Activated CD4-positive, alpha-beta T cell treated with anti-CD3 and anti-CD28 coated beads, Interleukin-2, amount 10 ng/mL, durations not matched to agents 7 days and 5 days (primary cell): ENCODE measurements around the gene WDFY1. TPM values are rescaled to one million over a fixed set of nuclear protein-coding genes. Genes with fewer than 3 reads are reported as not detected.
"Not testable (repeated sequence)": the region's sequence is repeated elsewhere in the genome, so short reads cannot be mapped to it uniquely, and the experiment has no call there.

Experiments
- CTCF ChIA-PET: fragments of 350-600 bp; sonication (Branson Sonifier 250); formaldehyde crosslinking; loops from one replicate; lab custom pipeline; 2021; ENCODE audit warnings: antibody characterized with exemption; lab: Charles Lee
- POLR2A ChIA-PET: fragments of 350-600 bp; sonication (Branson Sonifier 250); formaldehyde crosslinking; loops from one replicate; lab custom pipeline; 2021; ENCODE audit warnings: antibody characterized with exemption; lab: Charles Lee
- DNase-seq: peaks from one replicate; pipeline ENCODE4 v3.0.0-alpha.2; 2020
- H3K27ac Mint-ChIP-seq: one replicate; pipeline ENCODE4 v1.8.0; 2021; ENCODE audit warnings: mild to moderate bottlenecking, moderate library complexity, mixed read lengths
- H3K27me3 Mint-ChIP-seq: one replicate; pipeline ENCODE4 v1.8.0; 2021; ENCODE audit warnings: mixed read lengths
- H3K36me3 Mint-ChIP-seq: one replicate; pipeline ENCODE4 v1.8.0; 2021; ENCODE audit warnings: low read depth, mixed read lengths
- H3K4me1 Mint-ChIP-seq: one replicate; pipeline ENCODE4 v1.8.0; 2021; ENCODE audit warnings: mixed read lengths
- H3K4me3 Mint-ChIP-seq: one replicate; pipeline ENCODE4 v1.8.0; 2021; ENCODE audit warnings: mild to moderate bottlenecking, moderate library complexity, mixed read lengths
- H3K9me3 Mint-ChIP-seq: one replicate; pipeline ENCODE4 v1.8.0; 2021; ENCODE audit warnings: mixed read lengths
- total RNA-seq, 2 experiments: library from RNA; stranded (reverse); gene quantifications; one replicate each; pipeline ENCODE4 v1.2.3, GENCODE V29; 2021

Gene WDFY1
- total RNA-seq, 2 experiments from 2014 or later: 79.2 to 82.5 TPM

GRCh38 chr2:223952280-223952968 is 7.3 kb upstream of the WDFY1 start:
- H3K27ac Mint-ChIP-seq: peak overlapping the region; percentile 23
- no peaks in the 10 kb centered on the region for H3K9me3 Mint-ChIP-seq
- POLR2A ChIA-PET: no interaction called here
- no peak for DNase-seq
- CTCF ChIA-PET: no interaction called here
- no peak overlapping the region for H3K4me3 Mint-ChIP-seq
- peaks cover 62% of the 10 kb centered on the region for H3K4me1 Mint-ChIP-seq
- H3K27me3 Mint-ChIP-seq: no peaks in the 10 kb centered on the region
- peaks cover 18% of the 10 kb centered on the region for H3K36me3 Mint-ChIP-seq

DNA sequence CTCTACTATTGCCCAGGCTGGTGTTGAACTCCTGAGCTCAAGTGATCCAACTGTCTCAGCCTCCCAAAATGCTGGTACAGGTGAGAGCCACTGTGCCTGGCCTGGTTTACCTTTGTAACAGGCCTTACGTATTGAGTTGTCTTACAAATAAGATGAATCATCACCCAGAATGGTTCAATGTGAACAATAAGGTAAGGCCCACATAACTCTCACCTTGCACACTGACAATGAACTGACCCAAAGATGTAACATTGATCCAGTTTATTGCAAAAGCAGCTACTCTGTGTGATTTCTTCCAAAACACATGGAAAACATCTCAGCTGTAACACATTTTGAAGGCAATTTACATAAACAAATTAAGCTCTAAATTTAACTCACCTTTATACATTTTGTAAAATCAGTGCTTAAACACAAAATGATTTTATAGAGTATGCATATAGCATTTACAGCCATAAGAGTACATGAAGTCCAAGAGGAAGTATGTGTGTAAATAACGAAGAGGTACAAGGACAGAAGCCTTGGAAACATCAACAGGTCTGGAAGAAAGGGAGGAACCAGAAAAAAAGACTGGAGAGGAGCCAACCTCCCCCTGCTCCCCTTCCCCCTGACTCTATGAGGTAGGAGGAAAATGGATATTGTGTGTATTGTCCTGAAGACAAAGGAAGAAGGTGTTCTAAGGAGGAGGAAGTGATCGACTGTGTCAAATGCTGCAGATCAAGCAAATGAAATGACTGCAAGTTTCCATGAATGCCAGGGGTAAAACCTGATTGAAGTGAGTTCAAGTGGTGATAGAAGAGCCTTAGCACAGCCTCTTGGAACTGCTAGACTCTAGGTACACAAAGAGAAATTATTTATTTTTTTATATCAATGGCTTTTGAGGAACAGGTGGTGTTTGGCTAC is 5.6 kb upstream of the WDFY1 start:
- ChIA-PET POLR2A (no interaction called here), CTCF (interaction anchor here (0.7 to 1.9 kb wide), 5 partner anchors 10 to 522 kb away, joined by 3 to 12 read pairs (median 4); no protein-coding TSS in a partner anchor)
- Mint-ChIP-seq H3K27me3 (no peaks in the 10 kb centered on the region), H3K4me1 (peaks cover 65% of the 10 kb centered on the region), H3K27ac (peak overlapping the region; percentile 94), H3K36me3 (peaks cover 18% of the 10 kb centered on the region), H3K4me3 (no peak overlapping the region), H3K9me3 (no peaks in the 10 kb centered on the region)
- DNase-seq: no peak

DNA sequence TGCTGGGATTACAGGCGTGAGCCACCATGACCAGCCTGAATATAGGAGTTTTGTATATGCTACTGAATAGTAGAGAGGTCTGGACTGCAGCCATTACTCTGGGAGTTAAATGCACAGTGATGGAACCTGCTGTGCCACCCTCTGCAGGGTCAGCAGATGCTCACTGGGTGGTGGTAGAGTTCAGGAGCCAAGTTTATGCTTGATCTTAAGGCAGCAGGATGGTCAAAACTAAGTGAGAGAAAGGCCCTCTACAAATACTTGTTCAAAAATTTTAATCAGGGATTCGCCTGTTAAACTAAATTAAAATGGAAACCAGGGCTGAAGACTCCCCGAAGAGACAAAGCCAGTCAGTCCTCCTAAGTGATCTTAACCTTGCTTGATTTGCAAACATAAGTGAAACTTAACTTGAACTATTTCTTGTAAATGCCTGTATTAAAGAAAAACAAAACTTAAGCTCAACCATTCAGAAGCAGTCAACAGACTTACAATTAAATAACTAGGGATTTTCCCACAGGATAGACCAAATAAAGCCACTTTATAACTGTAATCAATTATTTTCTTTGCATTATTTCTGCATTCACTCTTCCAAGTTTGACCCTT is 4.2 kb upstream of the WDFY1 start:
- CTCF ChIA-PET: interaction anchor here (0.5 to 1.9 kb wide), 6 partner anchors 8 to 978 kb away, joined by 3 to 12 read pairs (median 4); no protein-coding TSS in a partner anchor
- POLR2A ChIA-PET: no interaction called here
- Mint-ChIP-seq H3K36me3 (peaks cover 20% of the 10 kb centered on the region), H3K9me3 (no peaks in the 10 kb centered on the region), H3K4me1 (peaks cover 67% of the 10 kb centered on the region), H3K4me3 (no peak overlapping the region), H3K27ac (peak overlapping the region; percentile 94), H3K27me3 (no peaks in the 10 kb centered on the region)
- DNase-seq: no peak

DNA sequence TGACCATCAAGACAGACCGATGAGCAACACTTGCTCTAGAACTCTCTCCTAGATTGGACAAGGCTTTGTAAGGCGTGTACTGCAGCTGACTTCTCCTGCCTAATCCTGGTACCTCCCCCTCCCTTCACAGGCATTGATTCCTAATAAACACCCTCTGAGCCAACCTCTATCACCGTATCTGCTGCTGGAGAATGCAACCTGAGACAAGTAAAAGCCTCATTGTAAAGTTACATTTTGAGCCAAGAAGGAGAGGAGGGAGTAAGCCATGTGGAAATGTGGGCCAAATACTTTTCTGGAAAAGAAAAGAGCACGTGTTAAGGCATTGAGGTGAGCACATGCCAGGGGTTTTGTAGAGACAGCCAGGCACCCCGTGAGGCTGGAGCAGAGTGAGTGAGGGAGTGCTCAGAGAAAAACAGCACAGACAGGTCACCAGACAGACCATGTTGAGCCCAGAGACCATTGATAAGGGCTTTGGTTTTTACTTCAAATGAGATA is 2.6 kb upstream of the WDFY1 start:
- POLR2A ChIA-PET: no interaction called here
- no peaks in the 10 kb centered on the region for H3K9me3 Mint-ChIP-seq
- no peaks in the 10 kb centered on the region for H3K27me3 Mint-ChIP-seq
- peaks cover 31% of the 10 kb centered on the region for H3K36me3 Mint-ChIP-seq
- peaks cover 72% of the 10 kb centered on the region for H3K4me1 Mint-ChIP-seq
- H3K4me3 Mint-ChIP-seq: no peak overlapping the region
- CTCF ChIA-PET: no interaction called here
- peak overlapping the region; percentile 80 for H3K27ac Mint-ChIP-seq
- no peak for DNase-seq

DNA sequence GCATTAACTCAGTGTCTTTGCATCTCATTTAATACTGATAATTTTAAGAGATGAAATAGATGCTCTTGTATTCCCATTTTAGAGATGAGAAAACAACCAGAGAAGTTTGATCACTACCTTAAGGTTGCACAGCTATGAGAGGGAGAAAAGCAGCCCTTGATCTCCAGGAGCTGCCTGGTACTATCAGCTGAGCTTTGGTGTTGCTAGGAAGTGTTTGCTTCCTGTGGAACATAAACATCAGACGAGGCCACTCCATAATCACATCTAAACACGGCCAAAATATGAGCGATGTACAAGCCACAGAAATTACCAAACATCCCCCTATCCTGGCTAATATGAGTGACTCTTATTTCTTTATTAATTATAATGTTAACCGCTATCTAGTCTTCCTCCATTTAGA is 620 bp upstream of the WDFY1 start:
- ChIA-PET CTCF (interaction anchor here (1.0 to 1.6 kb wide), 4 partner anchors 9 to 185 kb away, joined by 3 to 5 read pairs (median 4); no protein-coding TSS in a partner anchor), POLR2A (interaction anchor here (0.9 kb wide), 1 partner anchor 10 kb away, joined by 4 read pairs; no protein-coding TSS in a partner anchor)
- H3K27ac Mint-ChIP-seq: peak overlapping the region; percentile 94
- H3K4me3 Mint-ChIP-seq: peak overlapping the region; percentile 95
- peaks cover 36% of the 10 kb centered on the region for H3K36me3 Mint-ChIP-seq
- H3K9me3 Mint-ChIP-seq: peaks cover 2% of the 10 kb centered on the region
- DNase-seq: peak; percentile 34
- peaks cover 67% of the 10 kb centered on the region for H3K4me1 Mint-ChIP-seq
- no peaks in the 10 kb centered on the region for H3K27me3 Mint-ChIP-seq

GRCh38 chr2:223944166-223944702 is 901 bp downstream of the WDFY1 start:
- Mint-ChIP-seq H3K4me3 (peak overlapping the region; percentile 95), H3K4me1 (peaks cover 62% of the 10 kb centered on the region)

GRCh38 chr2:223943561-223944008 is 1.6 kb downstream of the WDFY1 start:
- Mint-ChIP-seq H3K4me3 (peak overlapping the region; percentile 95), H3K4me1 (peaks cover 63% of the 10 kb centered on the region), H3K27me3 (no peaks in the 10 kb centered on the region), H3K9me3 (peaks cover 8% of the 10 kb centered on the region), H3K27ac (peak overlapping the region; percentile 97), H3K36me3 (peaks cover 41% of the 10 kb centered on the region)
- ChIA-PET CTCF (interaction anchor here (1.3 to 2.1 kb wide), 2 partner anchors 9 to 12 kb away, joined by 3 to 9 read pairs; no protein-coding TSS in a partner anchor), POLR2A (interaction anchor here (0.6 to 1.1 kb wide), 2 partner anchors 12 to 41 kb away, joined by 3 to 4 read pairs; no protein-coding TSS in a partner anchor)
- DNase-seq: no peak

More at GRCh38 chr2:223944166-223944702, 901 bp downstream of the WDFY1 start:
- peak; percentile 47 for DNase-seq
- Mint-ChIP-seq H3K9me3 (peaks cover 7% of the 10 kb centered on the region), H3K27ac (peak overlapping the region; percentile 97), H3K36me3 (peaks cover 38% of the 10 kb centered on the region), H3K27me3 (no peaks in the 10 kb centered on the region)
- ChIA-PET POLR2A (interaction anchor here (0.6 to 1.1 kb wide), 2 partner anchors 11 to 42 kb away, joined by 3 to 4 read pairs; no protein-coding TSS in a partner anchor), CTCF (interaction anchor here (1.6 kb wide), 1 partner anchor 11 kb away, joined by 5 read pairs; no protein-coding TSS in a partner anchor)

GRCh38 chr2:223943135-223943534 is 2.0 kb downstream of the WDFY1 start:
- Mint-ChIP-seq H3K27me3 (no peaks in the 10 kb centered on the region), H3K36me3 (peaks cover 41% of the 10 kb centered on the region), H3K27ac (peak overlapping the region; percentile 97), H3K4me3 (peak overlapping the region; percentile 95), H3K4me1 (peaks cover 65% of the 10 kb centered on the region), H3K9me3 (peaks cover 8% of the 10 kb centered on the region)
- ChIA-PET CTCF (interaction anchor here (1.3 to 2.1 kb wide), 2 partner anchors 9 to 12 kb away, joined by 3 to 9 read pairs; no protein-coding TSS in a partner anchor), POLR2A (interaction anchor here (1.1 kb wide), 1 partner anchor 12 kb away, joined by 3 read pairs; no protein-coding TSS in a partner anchor)
- DNase-seq: no peak

- Mint-ChIP-seq H3K27me3 (no peaks in the 10 kb centered on the region), H3K4me1 (peaks cover 66% of the 10 kb centered on the region), H3K27ac (peak overlapping the region; percentile 94), H3K9me3 (peaks cover 8% of the 10 kb centered on the region), H3K4me3 (peak overlapping the region; percentile 77), H3K36me3 (peaks cover 42% of the 10 kb centered on the region)
- DNase-seq: peak; percentile 77
- POLR2A ChIA-PET: interaction anchor here (0.7 kb wide), 1 partner anchor 42 kb away, joined by 6 read pairs; no protein-coding TSS in a partner anchor
- CTCF ChIA-PET: interaction anchor here (0.6 to 2.1 kb wide), 8 partner anchors 8 to 371 kb away, joined by 3 to 9 read pairs (median 4); no protein-coding TSS in a partner anchor
Observed at GRCh38 chr2:223941579-223942277, 3.4 kb downstream of the WDFY1 start.

GRCh38 chr2:223939438-223939837 is 5.7 kb downstream of the WDFY1 start:
- POLR2A ChIA-PET, DNase-seq, H3K9me3 Mint-ChIP-seq, H3K4me3 Mint-ChIP-seq, H3K27me3 Mint-ChIP-seq: not testable (repeated sequence)
- Mint-ChIP-seq H3K4me1 (peaks cover 74% of the 10 kb centered on the region), H3K27ac (peak overlapping the region; percentile 56), H3K36me3 (peaks cover 43% of the 10 kb centered on the region)
- CTCF ChIA-PET: interaction anchor here (0.7 kb wide), 1 partner anchor 968 kb away, joined by 3 read pairs; no protein-coding TSS in a partner anchor

GRCh38 chr2:223937535-223937934 is 7.6 kb downstream of the WDFY1 start:
- Mint-ChIP-seq H3K9me3 (peaks cover 8% of the 10 kb centered on the region), H3K27ac (peak overlapping the region; percentile 41), H3K4me3 (peak overlapping the region; percentile 47), H3K27me3 (no peaks in the 10 kb centered on the region), H3K4me1 (peaks cover 79% of the 10 kb centered on the region), H3K36me3 (peaks cover 34% of the 10 kb centered on the region)
- DNase-seq: no peak
- ChIA-PET POLR2A (no interaction called here), CTCF (interaction anchor here (0.9 kb wide), 1 partner anchor 19 kb away, joined by 4 read pairs; no protein-coding TSS in a partner anchor)
